HL-60 (cell line): ENCODE data around the gene WDR1.

ENCODE experiments used
- CTCF ChIP-seq: IDR thresholded peaks from one replicate; pipeline ENCODE4 v1.5.1; 2011; ENCODE audit warnings: low read length, control low read depth, inconsistent platforms; ENCODE audit not compliant: insufficient read depth
- GABPA ChIP-seq: IDR thresholded peaks from 2 replicates; pipeline ENCODE4 v1.6.1; 2012; ENCODE audit warnings: low read depth
- POLR2AphosphoS5 ChIP-seq: IDR thresholded peaks from 2 replicates; pipeline ENCODE4 v1.6.1; 2012; ENCODE audit warnings: low read depth
- SPI1 ChIP-seq: IDR thresholded peaks from 2 replicates; pipeline ENCODE4 v1.6.1; 2012; ENCODE audit warnings: low read depth, mild to moderate bottlenecking, borderline replicate concordance

DNA sequence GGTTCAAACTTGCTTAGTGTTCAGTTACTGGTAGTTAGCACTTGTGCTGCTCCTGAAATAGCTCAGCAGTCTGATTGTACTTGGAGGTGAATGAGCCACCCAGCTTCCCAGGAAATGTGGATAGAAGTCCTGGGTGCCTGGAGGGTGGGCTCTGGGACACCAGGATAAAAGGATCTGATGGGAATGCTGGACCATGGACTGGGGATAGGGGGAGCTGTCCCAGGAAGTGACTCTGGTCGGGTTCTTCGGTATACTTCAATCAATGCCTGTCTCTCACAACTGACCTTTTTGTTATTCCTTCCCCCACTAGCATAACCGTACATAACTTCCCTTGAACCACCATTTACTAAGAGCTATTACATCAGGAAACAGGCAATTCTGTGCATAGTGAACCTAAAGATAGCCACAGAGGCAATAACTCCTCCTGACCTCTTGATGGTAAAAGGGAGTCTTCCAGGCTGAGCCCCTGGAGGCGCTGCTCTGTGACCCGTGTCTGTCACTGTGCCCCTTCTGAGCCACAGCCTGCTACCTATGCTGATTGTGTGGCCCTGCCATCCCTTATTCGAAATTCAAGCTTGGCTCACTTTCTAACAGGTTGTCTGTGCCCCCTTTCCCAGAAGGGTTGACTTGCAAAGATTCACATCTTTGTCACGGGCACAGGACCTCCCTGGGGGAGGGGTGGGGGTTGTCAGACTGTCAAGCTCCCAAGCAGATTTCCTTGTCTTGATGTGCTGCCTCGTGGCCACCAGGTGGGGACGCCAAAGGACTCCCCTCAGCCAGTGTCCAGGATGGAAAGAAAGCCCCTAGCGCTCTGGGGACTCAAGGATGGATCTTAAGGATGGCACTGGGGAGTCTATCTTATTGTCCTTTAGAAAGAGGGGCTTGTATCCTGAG is 24.5 kb upstream of the WDR1 start:
- TF ChIP-seq CTCF (no peak), POLR2AphosphoS5 (no peak), SPI1 (no peak), GABPA (no peak)
